GM10248 (cell line): ENCODE measurements around the gene POLR1E.

Source experiments
- CTCF ChIA-PET: fragments of 300-600 bp; sonication (Branson Sonifier 250); formaldehyde crosslinking; extraction: SDS; loops from one replicate; lab custom pipeline; 2021; ENCODE audit warnings: antibody characterized with exemption; lab: Yijun Ruan, JAX
- POLR2A ChIA-PET: fragments of 350-650 bp; sonication (Branson Sonifier 250); formaldehyde crosslinking; extraction: SDS; loops from one replicate; lab custom pipeline; 2020; ENCODE audit warnings: antibody characterized with exemption; lab: Yijun Ruan, JAX
- DNase-seq: peaks from one replicate; pipeline ENCODE4 v3.0.0; 2012; ENCODE audit errors: extremely low spot score
- TF ChIP-seq, protein P1 (sequence below): IDR thresholded peaks from 2 replicates; pipeline ENCODE4 v1.5.1; 2012; ENCODE audit warnings: mild to moderate bottlenecking, low read depth; ENCODE audit errors: extremely low read depth, missing control alignments, control extremely low read depth

The POLR1E gene

DNA sequence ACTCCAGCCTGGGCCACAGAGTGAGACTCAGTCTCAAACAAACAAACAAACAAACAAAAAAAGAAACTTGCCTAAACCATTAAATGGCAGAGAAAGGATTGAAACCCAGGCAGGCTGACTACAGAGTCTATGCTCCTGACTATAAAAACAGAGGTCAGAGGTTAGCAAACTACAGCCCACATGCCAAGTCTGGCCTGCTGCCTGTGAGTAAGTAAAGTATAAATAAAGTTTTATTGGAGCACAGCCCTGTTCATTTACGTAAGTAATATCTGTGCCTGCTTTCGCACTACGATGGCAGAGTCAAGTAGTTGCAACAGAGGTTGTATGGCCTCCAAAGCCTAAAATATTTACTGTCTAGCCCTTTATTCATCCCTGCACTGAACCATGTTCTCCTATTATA is 11.6 kb downstream of the POLR1E start:
- POLR2A ChIA-PET: no interaction called here
- TF ChIP-seq, protein P1, sequence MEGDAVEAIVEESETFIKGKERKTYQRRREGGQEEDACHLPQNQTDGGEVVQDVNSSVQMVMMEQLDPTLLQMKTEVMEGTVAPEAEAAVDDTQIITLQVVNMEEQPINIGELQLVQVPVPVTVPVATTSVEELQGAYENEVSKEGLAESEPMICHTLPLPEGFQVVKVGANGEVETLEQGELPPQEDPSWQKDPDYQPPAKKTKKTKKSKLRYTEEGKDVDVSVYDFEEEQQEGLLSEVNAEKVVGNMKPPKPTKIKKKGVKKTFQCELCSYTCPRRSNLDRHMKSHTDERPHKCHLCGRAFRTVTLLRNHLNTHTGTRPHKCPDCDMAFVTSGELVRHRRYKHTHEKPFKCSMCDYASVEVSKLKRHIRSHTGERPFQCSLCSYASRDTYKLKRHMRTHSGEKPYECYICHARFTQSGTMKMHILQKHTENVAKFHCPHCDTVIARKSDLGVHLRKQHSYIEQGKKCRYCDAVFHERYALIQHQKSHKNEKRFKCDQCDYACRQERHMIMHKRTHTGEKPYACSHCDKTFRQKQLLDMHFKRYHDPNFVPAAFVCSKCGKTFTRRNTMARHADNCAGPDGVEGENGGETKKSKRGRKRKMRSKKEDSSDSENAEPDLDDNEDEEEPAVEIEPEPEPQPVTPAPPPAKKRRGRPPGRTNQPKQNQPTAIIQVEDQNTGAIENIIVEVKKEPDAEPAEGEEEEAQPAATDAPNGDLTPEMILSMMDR: no peak
- CTCF ChIA-PET: interaction anchor here (1.2 to 1.5 kb wide), 2 partner anchors 10 to 19 kb away, joined by 3 to 5 read pairs; no protein-coding TSS in a partner anchor
- no peak for DNase-seq

GRCh38 chr9:37498457-37498856 is 12.7 kb downstream of the POLR1E start:
- POLR2A ChIA-PET: no interaction called here
- TF ChIP-seq, protein P1: no peak
- DNase-seq: no peak
- CTCF ChIA-PET: interaction anchor here (1.2 to 1.5 kb wide), 2 partner anchors 11 to 20 kb away, joined by 3 to 5 read pairs; no protein-coding TSS in a partner anchor

DNA sequence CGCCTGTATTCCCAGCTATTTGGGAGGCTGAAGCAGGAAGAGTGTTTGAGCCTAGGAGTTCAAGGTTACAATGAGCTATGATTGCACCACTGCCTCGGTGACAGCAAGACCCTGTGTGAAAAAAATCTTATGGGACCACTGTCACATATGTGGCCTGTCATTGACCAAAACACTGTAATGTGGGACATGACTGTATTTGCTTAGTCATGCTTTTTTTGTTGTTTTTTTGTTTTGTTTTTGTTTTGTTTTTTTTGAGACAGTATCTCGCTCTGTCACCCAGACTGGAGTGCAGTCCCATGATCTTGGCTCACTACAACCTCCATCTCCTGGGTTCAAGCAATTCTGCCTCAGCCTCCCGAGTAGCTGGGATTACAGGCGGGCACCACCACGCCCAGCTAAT is 13.5 kb downstream of the POLR1E start:
- TF ChIP-seq, protein P1: no peak
- CTCF ChIA-PET: interaction anchor here (1.0 kb wide), 1 partner anchor 18 kb away, joined by 3 read pairs; no protein-coding TSS in a partner anchor
- POLR2A ChIA-PET: no interaction called here
- no peak for DNase-seq

DNA sequence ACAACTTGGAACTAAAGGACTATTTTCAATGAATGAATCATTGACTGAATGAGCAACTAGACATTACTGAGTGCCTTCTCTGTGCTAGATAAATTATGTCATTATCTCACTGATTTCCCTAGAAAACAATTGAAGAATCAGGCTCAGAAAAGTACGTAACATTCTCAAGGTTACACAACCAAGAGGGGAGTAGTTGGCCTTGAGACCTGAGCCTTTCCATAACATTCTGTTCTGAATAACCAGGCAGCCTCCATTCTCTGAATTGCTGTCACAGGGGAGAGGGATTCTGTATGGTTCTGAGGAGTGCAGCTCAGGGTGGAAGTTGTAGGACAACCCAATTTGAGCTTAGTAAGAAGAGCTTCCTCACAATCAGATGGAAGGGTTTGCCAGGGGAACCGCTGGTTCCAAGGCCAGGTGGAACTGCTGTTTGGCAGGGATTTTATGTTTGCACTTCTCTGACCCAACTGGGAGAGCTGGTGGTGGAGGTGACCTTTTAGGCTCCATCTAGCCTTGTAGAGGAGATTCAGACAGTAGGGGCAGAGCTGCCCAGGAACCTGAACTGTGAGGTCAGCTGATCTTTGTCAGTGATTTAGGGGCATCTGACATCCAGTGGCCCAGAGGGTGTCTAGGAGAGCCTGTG is 16.3 kb downstream of the POLR1E start:
- POLR2A ChIA-PET: no interaction called here
- DNase-seq: no peak
- TF ChIP-seq, protein P1: no peak
- CTCF ChIA-PET: interaction anchor here (0.8 kb wide), 1 partner anchor 9 kb away, joined by 3 read pairs; no protein-coding TSS in a partner anchor

DNA sequence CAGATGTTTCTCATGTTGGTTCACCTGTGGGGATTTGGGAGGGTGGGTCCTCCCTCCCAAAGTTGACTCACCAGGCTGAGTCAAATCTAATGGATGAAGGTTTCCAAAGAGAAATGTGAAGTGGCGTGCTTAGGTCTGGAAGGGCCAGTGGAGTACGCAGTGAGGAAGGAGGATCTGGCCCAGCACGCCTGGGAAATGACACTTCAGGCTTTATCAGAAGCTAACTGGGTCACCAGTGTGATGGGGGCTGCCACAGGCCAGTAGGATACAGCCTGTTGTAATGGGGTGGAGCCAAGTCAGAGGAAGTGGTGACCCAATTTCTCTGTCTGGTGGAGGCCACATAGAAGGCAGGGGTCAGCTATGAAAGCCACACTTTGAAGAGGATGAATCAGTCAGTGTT is 18.0 kb downstream of the POLR1E start:
- POLR2A ChIA-PET: no interaction called here
- DNase-seq: no peak
- TF ChIP-seq, protein P1: no peak
- CTCF ChIA-PET: no interaction called here

GRCh38 chr9:37504605-37505004 is 18.9 kb downstream of the POLR1E start:
- DNase-seq: no peak
- CTCF ChIA-PET: interaction anchor here (1.3 to 1.5 kb wide), 2 partner anchors 9 kb away, joined by 3 to 8 read pairs; no protein-coding TSS in a partner anchor
- POLR2A ChIA-PET: no interaction called here
- TF ChIP-seq, protein P1: no peak
